SHP77 treated with DMSO at 0.1 percent for 48 hours (cell line): ENCODE measurements around the gene IL17F.
A peak's percentile ranks its signal among the peaks of the same experiment; 100 is the strongest.

Experiments used
- DNase-seq: peaks from one replicate; lab custom pipeline; 2025; lab: John Stamatoyannopoulos, UW

IL17F gene

DNA sequence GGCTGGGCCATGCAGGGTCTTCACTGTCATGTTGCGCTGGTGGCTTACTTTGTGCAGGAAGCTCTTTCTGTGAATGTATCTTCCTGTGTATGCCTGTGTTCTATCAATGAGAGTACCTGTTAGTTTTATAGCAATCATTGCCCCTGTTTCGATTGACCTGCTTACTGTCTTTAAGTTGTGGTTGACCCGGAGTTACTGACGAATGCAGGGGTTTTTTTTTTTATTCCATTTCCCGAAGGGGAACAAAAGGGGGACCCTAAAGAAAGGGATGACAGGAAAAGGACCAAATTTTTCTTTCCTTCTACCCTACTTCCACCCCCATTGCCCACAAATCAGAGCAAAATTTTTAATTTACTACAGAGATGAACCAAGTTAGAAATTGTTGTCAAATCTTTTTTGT lies at the start of gene IL17F:
Gene IL17F (minus strand): TSS at position 101 of the 400 bp plus-strand sequence. CDS start 71 bp downstream, at position 30.
- DNase-seq = no peak

DNA sequence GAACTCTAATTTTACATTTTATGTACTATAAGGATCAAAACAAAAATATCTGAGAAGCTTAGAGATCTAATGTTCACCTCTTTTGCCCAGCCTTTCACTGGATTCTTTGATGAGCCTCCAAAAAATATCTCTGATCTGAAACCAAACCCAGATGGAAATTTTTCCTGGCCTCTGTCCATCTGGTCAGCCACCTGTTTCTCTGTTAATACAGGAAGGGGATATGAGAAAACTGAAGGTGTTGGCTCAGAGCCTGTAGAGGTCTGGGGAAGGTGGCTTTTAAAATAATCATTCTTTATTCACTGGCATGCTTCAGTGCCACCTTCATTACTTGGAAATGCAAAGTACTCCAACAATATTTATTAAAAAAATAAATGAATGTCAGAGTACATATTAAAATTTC lies 48.8 kb upstream of the IL17F start:
- DNase-seq = no peak

DNA sequence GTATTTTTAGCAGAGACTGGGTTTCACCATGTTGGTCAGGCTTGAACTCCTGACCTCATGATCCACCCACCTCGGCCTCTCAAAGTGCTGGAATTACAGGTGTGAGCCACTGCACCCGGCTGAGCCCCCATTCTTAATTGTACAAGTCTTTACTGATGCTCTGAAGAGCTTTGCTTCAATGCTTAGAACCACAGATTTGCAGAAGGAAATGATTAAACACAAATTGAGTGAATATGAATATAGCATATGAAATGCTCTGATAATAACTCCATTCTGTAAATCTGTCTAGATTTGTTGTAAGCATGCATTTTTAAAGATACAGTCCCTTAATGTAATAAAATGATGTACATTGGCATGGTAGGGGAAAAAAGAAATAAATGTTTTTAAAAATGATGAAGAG lies 44.5 kb upstream of the IL17F start:
- no peak for DNase-seq

DNA sequence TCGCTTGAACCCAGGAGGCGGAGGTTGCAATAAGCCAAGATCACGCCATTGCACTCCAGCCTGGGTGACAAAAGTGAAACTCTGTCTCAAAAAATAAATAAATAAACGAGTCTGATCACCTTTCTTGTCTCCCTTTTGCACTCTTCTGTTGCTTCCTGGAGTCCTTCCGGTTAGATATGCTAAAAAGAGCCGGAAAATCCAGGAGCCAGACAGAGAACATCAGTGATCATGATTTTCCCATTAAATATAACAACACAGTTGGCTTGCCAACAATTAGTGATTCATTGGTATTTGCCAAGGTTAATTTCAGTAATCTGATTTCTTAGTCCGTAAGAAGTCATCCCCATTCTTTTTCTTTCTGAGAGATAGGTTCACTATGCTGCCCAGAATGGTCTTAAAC lies 43.9 kb upstream of the IL17F start:
- DNase-seq = no peak

DNA sequence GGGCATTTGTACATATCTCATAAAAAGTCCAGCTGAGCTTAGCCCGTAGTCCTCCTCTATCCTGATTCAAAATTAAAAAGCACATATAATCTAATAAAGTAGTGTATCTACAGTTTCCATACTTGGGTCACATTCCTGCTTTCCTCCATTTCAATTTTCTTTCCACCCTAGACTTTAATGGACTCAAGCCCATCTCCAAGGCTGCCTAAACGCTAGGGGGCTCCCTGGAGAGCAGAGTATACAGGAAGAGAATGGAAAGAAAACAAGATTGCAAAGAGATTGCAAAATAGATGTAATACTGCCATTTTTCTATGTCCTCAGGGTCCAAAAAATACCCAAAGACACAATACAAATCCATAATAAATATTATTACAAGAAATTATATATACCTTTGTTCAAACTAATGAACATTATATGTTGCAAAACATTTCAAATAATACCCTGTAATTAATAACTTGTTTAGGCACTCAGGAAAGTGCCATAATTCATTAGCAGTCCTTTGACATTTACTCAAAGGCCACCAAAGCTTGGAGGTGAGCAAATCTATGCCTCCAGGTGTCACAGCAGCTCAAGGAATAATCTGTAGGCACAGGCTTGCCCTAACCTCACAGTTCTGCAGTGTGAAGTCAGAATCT lies 42.6 kb upstream of the IL17F start:
- peak; percentile 63 for DNase-seq

DNA sequence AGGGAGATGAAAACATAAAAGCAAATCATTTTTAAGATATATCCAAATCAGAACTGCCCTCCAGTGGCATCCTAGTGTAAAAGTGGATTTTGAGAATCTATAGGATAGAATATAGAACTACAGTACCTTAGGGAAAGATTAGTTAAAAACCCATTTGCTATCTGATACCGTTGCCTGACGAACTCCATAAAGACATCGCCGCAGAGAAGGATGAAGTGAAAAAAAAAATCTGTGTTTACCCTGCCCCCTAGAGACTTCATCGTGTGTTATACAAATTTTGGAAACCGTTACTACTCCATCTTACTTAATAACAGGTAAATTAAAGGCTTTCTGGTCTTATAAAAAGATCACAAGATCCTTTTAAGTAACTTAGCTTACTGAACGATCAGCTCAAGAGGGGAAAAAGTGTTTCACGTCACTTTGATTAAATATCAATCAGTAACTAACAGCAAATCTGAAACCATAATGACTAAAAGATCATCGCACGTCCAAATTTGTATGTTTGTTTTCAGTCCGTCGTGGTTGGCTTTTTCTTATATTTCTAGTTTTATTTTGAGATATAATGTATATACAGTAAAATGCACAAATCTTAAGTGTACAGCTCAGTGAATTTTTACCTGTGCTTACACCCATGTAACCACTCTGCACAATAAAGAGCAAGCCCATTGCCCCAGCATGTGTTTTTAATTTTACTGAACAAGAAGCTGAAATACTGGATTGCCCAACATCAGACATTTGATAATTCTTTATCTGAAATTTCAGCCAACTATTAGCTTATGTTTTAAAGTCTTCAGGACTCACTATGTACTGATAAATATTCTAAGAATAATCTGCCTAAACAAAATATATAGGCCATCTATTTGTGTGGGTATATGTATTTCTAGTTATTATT lies 41.1 kb upstream of the IL17F start:
- peak; percentile 54 for DNase-seq

DNA sequence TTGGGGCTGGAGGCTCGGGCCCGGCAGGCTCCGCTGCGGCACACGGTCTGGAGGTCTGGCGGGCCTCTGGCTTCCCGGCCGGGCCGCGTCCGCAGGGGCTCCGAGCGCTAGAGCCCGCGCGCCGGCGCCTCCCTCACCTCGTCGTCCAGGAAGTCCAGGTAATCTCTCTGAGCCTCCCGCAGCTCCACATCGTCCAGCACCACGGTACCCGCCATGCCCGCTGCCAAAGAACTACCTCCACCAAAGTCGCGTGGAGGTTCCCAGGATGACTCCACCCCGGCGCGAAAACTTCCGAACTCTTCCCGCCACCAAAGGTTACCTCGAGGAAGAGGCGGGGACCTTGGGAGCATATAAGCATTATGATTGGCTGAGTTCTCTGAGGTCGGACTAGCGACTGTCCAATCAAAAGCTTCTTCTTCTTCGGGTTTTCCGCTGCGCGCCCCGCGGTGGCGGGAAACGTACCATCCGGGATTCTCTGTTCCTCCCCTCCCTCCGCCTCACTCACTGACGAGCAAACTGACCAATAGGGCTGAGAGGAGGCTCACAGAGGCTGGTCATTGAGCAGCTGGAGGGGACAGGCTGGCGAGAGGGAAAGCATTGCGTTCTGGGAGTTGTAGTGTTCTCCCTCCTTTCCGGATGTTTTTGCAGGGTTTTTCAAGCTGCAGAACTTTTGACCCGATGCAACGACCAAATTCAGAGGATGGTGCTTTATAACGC lies 40.3 kb upstream of the IL17F start, which contains the start of gene MCM3:
Gene MCM3 (minus strand): TSS at position 283 of the 717 bp plus-strand sequence. CDS start 68 bp downstream, at position 215.
- peak; percentile 99 for DNase-seq

DNA sequence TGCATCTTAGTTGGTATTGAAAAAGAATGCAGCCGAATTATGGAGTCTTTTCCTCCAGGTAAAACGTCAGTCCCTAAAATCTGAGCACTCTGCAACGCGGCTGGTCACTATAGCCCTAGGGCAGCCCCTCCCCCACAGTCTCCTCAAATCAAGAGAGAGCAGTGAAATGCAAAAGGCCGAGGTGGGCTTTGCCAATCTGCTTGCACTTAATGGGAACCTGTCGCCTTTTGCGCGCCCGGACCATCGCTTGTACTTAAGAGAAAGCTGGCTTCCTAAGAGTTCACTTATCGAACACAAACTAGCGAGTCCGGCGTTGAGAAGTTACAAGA lies 39.8 kb upstream of the IL17F start:
- DNase-seq = no peak

DNA sequence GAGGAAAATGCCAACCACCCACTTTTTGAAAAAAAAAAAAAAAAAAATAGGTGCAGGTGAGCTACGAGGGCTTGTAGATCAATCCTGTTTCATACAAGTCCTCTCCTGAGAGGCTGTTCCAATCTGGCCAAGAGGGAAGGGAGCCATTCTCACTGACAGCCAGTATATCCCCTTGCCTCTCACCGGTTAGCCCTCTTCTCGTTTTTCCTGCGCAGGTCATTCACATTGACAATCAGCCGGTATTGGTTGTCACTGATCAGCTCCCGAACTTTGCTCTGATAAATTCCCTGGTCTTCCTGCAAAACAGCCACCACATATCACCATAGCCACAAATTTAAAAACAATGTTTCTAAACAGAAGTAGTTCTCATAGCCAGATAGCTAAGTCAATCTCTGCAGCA lies 38.8 kb upstream of the IL17F start:
- no peak for DNase-seq

DNA sequence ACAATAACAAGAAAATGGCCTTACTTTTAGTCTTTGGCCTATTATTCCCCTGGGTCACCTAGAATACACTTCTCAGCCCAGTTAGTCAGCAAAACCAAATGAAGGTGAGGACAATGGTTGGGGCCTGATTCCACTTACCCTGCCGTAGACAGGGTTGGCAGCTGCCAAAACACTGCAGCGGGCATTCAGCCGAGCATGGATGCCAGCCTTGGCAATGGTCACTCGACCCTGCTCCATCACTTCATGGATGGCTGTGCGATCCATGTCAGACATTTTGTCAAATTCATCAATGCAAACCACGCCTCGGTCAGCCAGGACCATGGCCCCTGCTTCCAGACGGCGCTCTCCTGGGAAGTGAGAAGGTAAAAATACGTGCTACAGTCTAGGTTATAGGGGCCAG lies 31.8 kb upstream of the IL17F start:
- DNase-seq = no peak

DNA sequence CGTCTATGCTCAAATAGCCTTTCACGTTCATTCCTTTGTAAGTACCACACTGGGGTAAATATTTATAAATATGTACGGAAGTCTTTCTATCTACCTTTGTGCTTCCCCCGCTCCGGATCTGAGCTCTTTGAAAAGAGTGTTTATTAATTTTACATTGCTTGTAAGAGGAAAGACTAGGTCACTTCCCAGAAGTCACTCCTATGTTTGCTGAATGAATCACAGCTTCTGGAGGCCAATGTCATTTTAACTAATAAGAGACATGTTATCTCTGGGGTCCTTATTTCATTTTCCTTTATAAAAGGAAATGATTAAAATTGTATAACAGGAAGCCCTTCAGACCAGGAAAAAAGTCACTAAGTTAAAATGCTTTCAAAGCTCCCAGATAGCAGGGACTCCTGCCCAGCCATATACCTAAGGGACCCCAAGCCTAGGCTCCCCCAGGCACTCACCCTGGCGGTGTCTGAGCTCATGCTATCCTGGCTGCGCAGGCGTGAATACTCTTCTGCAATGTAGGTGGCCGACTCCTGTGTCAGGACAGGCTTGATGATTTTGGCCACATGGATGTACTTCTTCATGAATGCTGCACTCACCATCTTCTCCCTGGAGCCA lies 27.7 kb upstream of the IL17F start:
- no peak for DNase-seq

DNA sequence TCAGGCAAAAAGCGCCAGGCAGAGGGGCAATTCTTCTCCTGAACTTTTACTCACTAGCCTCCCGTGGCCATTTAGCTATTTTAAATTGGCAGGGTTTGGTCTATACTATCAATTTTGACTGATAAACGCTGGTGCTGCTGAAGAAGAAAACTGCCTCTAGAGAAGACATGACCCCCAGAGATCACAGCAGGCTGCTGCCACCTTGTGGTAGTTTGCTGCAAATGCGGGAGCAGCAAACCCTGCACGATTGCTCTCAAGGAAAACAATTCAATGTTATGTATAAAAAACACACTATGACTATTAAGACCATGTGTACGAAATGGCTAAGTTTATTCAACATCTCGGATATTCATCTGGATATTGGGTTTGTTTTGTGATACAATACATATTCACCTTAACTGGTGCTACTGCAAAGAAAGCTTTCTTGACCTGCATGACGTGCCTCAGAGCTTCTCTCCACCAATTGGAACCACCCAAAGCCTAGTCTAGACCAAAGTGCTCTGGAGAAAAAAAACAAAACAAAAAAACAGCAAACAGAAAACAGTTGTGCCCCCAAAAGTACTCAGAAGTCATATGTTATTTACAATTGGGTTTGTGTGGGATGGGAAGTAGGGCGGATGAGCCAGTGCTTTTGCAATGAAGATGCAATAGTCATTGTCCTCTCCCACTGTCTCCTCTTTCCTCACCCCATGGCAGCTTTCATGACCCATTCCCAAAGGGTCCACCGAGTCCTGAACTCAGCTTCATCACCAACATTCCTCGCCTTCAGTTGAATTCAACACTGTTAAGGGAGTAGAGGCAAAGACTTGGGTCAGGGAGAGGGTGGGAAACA lies 19.6 kb upstream of the IL17F start:
- DNase-seq = no peak

DNA sequence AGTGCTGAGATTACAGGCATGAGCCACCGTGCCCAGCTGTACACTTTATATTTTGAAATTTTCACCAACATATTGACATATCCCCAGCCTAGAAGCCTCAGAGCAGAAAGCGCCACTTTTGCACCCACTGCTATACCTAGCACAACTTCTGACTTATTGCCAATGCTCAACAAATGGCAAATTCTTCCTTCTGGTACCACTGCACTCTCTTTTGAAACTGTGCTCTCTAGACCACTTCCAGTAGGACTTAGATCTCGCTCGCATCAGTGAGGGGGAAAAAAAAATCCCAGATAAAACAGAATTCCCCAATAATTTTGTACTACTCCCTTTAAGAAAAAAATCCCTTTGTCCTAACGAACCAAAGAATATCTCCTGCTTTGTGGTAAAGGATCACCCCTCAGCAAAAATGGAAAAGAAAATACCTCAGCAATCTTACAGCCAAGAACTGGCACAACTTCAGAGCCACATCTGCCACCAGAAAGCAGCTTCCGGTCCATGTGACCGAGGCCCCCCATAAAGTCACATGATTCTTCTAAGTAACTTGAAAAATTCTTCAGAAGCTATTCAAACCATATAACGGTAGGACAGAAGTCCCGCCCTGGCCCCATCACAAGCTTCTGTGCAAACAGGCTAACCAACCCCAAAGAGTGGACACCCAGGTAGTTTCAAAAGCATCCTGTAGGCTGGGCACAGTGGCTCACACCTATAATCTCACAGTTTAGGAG lies 18.5 kb upstream of the IL17F start:
- DNase-seq = no peak

DNA sequence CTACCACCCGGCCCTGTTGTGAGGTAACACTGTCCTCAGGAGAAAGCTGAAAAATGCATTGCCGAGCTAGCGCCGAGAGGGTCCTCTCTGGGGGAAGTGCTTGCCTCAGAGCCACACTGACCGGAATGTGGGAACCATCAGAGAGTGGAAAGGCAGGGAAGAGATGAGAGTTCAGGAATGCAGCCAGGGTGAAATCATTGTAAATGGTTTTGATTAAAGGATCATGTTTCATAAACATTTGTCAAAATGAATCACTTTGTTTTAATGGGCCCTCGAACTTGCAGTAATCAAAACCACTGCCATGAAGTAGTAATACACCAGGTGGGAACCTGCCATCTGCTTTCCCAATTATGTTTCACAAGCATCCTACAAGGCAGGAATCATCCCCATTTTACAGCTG lies 16.9 kb upstream of the IL17F start:
- no peak for DNase-seq

DNA sequence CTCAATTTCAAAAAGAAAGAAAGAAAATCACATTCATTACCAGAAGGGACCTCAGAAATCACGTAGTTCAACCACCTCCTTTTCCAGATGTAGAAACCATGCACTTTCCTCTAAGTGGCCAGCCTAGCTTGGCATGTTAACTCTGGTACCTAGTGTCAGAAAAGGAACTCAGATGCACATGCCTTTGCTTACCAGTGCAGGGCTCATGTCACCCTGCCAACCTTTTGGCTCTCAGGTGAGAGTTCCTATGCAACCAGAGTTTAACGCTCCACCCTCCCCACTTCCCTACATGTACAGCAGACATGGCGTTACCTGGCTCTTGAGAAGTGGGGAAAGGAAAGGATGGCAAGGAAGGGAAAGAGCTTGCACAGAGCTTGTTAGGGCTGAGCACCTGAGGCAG lies 16.3 kb upstream of the IL17F start:
- DNase-seq = no peak

DNA sequence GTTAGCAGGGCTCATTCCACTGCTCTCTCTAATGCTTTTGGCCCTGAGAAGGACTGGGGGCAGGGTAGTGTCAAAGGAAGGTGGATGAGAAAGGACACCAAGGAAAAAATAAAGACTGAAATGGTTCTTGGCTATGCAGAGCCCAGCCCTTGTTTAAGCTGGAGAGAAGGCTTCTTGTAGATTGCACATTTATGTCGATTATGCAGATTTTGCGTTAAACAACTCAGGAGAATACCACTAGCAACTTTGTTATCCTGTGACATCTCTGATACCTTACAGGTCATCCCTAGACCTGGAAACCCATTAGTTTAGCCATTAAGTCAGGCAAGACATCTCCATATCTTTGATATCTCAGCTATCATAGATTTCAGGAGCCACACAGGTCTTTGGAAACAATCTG lies 11.1 kb upstream of the IL17F start:
- DNase-seq = no peak

DNA sequence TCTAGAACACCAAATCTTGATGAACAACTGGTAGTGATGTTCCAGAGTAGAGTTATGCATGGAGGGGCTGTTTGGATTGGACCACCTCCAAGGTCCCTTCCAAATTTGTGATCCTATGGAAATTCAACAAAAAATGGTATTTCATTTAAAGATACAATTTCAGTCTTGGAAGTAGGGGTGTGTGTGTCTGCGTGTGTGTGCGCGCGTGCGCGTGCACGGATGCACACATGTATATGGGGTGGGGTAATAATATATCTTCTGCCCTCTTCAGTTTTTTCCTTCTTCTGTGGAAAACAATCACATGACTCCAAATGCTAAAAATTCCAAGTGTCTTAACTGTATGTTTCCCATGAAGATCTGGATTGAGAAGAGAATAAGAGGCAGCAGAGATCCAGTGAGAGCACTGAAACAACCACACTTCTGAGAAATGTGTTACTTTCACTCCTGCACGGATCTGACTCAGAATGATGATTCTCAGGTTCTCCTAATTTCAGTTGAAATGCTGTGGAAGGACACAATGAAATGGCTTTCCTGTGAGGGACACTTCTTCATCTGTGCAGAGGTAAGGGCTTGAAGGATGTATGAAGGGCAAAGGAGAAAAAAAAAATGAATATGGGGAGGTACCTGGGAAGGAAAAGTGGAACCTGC lies 10.6 kb upstream of the IL17F start:
- DNase-seq = no peak

DNA sequence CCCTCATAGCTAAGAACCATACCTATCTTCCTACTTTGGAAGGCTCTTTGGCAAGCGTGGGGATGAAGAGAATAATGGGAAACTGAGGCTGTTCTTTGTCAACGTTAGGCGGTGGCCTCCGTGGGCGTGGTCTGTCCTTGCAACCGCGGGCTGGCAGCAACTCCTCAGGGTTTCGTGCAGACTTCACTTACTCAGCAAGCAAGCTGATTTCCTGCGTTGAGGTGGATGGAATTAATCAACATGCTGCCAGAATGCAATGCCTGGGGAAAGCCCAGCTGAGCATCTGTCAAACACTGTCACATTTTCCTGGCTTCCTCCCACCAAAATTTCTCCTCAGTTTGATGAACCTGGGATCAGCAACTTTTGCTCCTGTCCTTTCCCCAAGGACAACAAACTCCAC lies 9.2 kb upstream of the IL17F start:
- no peak for DNase-seq

DNA sequence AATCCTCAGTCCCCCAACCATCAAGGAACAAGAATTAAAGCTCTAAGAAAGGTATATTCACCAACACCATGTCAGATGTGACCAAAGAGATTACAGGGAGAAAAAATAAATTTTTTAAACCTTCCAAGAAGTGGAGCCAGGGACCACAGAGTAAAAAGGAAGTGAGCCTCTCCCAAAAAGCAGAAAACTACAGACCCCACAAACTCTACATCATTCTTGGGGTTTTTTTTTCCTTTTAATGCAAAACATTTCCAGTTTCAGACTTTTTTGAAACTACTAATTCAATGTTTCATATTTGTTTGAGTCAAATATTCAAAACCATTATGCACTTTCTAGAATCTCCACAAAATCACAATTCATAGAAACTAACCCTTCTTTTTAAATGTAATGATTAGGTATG lies 6.8 kb upstream of the IL17F start:
- DNase-seq = no peak

DNA sequence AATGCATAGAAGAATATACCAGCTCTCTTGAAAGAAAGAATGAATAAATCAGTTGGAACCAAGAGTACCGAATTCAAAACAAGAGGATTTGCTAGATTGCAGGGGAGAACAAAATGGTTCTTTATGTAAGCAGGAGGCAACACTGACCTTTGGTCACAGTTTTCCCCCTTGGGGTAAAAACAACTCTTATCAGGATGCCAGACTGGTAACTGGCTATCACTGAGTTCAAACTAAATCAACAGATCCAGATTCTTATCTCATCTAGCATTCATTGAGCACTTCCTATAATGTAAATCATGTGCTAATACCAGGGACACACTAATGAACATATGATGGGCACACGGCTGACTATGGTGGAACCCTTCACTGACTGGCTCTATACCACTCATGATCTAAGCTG lies 4.8 kb upstream of the IL17F start:
- DNase-seq = no peak
